SH-SY5Y (cell line): ENCODE measurements around the gene WRAP73.

Experiments used
- GATA2 ChIP-seq: IDR thresholded peaks from 2 replicates; pipeline ENCODE4 v1.6.1; 2011; ENCODE audit warnings: mild to moderate bottlenecking, low read depth, low read length
- GATA3 ChIP-seq: IDR thresholded peaks from 2 replicates; pipeline ENCODE4 v1.6.1; 2011; ENCODE audit warnings: low read depth, mild to moderate bottlenecking, low read length, moderate library complexity

Gene WRAP73

GRCh38 chr1:3638676-3639075 is 11.2 kb downstream of the WRAP73 start:
- TF ChIP-seq GATA2 (no peak), GATA3 (no peak)

GRCh38 chr1:3638027-3638426 is 11.9 kb downstream of the WRAP73 start:
- no peak for TF ChIP-seq GATA2
- no peak for TF ChIP-seq GATA3

- TF ChIP-seq GATA3 (no peak), GATA2 (no peak)
These were observed 13.4 kb downstream of the WRAP73 start for GRCh38 chr1:3636531-3636930.

- TF ChIP-seq GATA3 (no peak), GATA2 (no peak)
These were observed 13.8 kb downstream of the WRAP73 start for GRCh38 chr1:3636080-3636479.

GRCh38 chr1:3634059-3634800 is 15.7 kb downstream of the WRAP73 start:
- TF ChIP-seq GATA3 (no peak), GATA2 (no peak)

- no peak for TF ChIP-seq GATA2
- no peak for TF ChIP-seq GATA3
These were observed 16.4 kb downstream of the WRAP73 start for GRCh38 chr1:3633344-3634058.

GRCh38 chr1:3632716-3633343 is 17.1 kb downstream of the WRAP73 start:
- TF ChIP-seq GATA3 = no peak
- no peak for TF ChIP-seq GATA2

- TF ChIP-seq GATA2 = no peak
- TF ChIP-seq GATA3 = no peak
These were observed 17.6 kb downstream of the WRAP73 start for GRCh38 chr1:3632298-3632697.

GRCh38 chr1:3631320-3632260 is 18.3 kb downstream of the WRAP73 start:
- TF ChIP-seq GATA3 (no peak), GATA2 (no peak)

- no peak for TF ChIP-seq GATA2
- TF ChIP-seq GATA3 = no peak
These were observed 19.0 kb downstream of the WRAP73 start for GRCh38 chr1:3630914-3631313.

- TF ChIP-seq GATA3 (no peak), GATA2 (no peak)
These were observed 19.7 kb downstream of the WRAP73 start for GRCh38 chr1:3630161-3630611.

GRCh38 chr1:3629561-3630160 is 20.2 kb downstream of the WRAP73 start:
- no peak for TF ChIP-seq GATA3
- TF ChIP-seq GATA2 = no peak

GRCh38 chr1:3628445-3628844 is 21.5 kb downstream of the WRAP73 start:
- TF ChIP-seq GATA3 = no peak
